ENCODE results near the gene C2orf76. TPM values are rescaled to one million over a fixed set of nuclear protein-coding genes. Genes with fewer than 3 reads are reported as not detected.

C2orf76 gene
- total and polyA plus RNA-seq, 2 of the 4 experiments (the other 2 are of a cell fraction) = 10.6 to 12.6 TPM

DNA sequence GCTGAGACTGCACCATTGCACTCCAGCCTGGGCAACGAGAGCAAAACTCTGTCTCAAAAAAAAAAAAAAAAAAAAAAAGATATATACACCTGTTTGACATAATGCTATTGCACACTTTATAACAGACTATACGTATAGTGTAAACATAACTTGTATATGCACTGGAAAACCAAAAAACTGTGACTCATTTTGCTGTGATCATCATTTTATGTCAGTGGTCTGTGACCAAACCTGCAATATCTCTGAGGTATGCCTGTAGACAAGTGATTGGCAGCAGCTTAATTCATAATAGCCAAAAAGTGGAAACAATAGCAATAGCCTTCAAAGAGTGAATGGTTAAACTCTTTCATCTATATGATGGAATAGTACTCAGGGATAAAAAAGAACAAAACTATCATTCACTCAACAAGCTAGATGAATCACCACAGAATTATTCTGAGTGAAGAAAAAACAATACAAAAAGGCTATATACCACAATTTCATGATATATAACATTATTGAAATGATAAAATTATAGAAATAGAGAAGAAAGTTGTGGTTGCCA lies 6.1 kb downstream of the C2orf76 start:
- no TSS peak for BruUV-seq (replicated peaks)
- Histone ChIP-seq H2BK5ac (ENCODE audit: low read depth, low read length, poor library complexity, severe bottlenecking) (no peak overlapping the region), H2BK120ac (ENCODE audit: low read depth, low read length) (no peak overlapping the region), H2BK15ac (ENCODE audit: low read depth, low read length) (no peak overlapping the region), H4K91ac (ENCODE audit: insufficient read depth, low read depth, low read length) (no peak overlapping the region), H2BK20ac (ENCODE audit: low read depth, low read length) (no peak overlapping the region), H3K56ac (ENCODE audit: extremely low read depth, insufficient read depth, low read length) (no peak overlapping the region), H3K23ac (ENCODE audit: low read depth, low read length) (no peak overlapping the region), H3K4me1 (ENCODE audit: control insufficient read depth, insufficient read depth, low read length) (no peaks in the 10 kb centered on the region), H3K18ac (ENCODE audit: low read depth, low read length) (no peak overlapping the region), H4K8ac (ENCODE audit: low read depth in 2 of 2, low read length in 2 of 2) (no peak overlapping the region), H3K4me2 (ENCODE audit: low read depth, low read length) (no peak overlapping the region), H2AFZ (replicated peaks; ENCODE audit: low read length, poor library complexity) (no peak overlapping the region), H3K27me3 (ENCODE audit: control insufficient read depth, insufficient read depth, low read length) (no peaks in the 10 kb centered on the region), H2AK9ac (replicated peaks; ENCODE audit: low read depth, low read length, poor library complexity) (no peak overlapping the region), H3K79me1 (ENCODE audit: low read depth in 1 of 2, low read length in 2 of 2) (peaks cover 14% of the 10 kb centered on the region in 2 experiments), H4K20me1 (ENCODE audit: insufficient read depth, low read length) (no peaks in the 10 kb centered on the region), H3K9ac (ENCODE audit: low read depth, low read length) (no peak overlapping the region), H3K9me3 (ENCODE audit: control insufficient read depth, insufficient read depth, low read length) (no peaks in the 10 kb centered on the region), H3K36me3 (ENCODE audit: control insufficient read depth, insufficient read depth, low read length) (no peaks in the 10 kb centered on the region), H4K5ac (ENCODE audit: low read depth, low read length) (no peak overlapping the region), H3K4ac (ENCODE audit: low read depth, low read length) (no peak overlapping the region), H3K9me1 (ENCODE audit: insufficient read depth, low read length) (no peaks in the 10 kb centered on the region), H3K14ac (replicated peaks; ENCODE audit: low read depth, low read length) (no peak overlapping the region), H2AK5ac (ENCODE audit: low read depth, low read length) (no peak overlapping the region), H3K4me3 (ENCODE audit: insufficient read depth, low read depth, low read length) (no peak overlapping the region), H3K27ac (ENCODE audit: insufficient read depth, low read length) (no peak overlapping the region)
- no CpG with 5 or more reads among the region's 2 CpGs for WGBS, 2 experiments (ENCODE audit: extremely low coverage in 2 of 2, insufficient read length in 1 of 2)
- TF ChIP-seq CHD1 (IDR thresholded peaks at IDR 0.05; ENCODE audit: low read depth, low read length) (no peak), MAFK (IDR thresholded peaks at IDR 0.05; ENCODE audit: low read depth, low read length) (peak; percentile 73)
- dilution Hi-C loops (cut with HindIII; ENCODE audit: low sequenced_read_pairs, unreplicated experiment) (no loop called here), in situ Hi-C loops (cut with MboI; ENCODE audit: low sequenced_read_pairs) (no loop called here), intact Hi-C loops (cut with micrococcal nuclease) (no loop called here)
- DNase-seq (no peak), ATAC-seq (ENCODE audit: low read depth) (no peak)
- ChIA-PET CTCF (no interaction called here), POLR2A (ENCODE audit: unreplicated experiment) (interaction anchor here (0.5 kb wide), 1 partner anchor 326 kb away, joined by 3 read pairs; no protein-coding TSS in a partner anchor)
